Endometrial microvascular endothelial cells (primary cell): ENCODE measurements around the gene GPR68. TPM values are rescaled to one million over a fixed set of nuclear protein-coding genes. Genes with fewer than 3 reads are reported as not detected.

Source experiments
- in situ Hi-C: cut with HindIII; loops from 2 replicates; pipeline ENCODE4 v1.10.0; 2017; ENCODE audit warnings: low sequenced_read_pairs, low pct_unique_long_range_greater_than_20kb; ENCODE audit errors: inconsistent ontology term
- total RNA-seq: library from RNA; depleted of rRNA; stranded (reverse); fragments of >200 nt; gene quantifications from one replicate; pipeline ENCODE4 v1.2.3, GENCODE V29; 2015; ENCODE audit errors: inconsistent ontology term

GPR68 gene, protein sequence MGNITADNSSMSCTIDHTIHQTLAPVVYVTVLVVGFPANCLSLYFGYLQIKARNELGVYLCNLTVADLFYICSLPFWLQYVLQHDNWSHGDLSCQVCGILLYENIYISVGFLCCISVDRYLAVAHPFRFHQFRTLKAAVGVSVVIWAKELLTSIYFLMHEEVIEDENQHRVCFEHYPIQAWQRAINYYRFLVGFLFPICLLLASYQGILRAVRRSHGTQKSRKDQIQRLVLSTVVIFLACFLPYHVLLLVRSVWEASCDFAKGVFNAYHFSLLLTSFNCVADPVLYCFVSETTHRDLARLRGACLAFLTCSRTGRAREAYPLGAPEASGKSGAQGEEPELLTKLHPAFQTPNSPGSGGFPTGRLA
- total RNA-seq, result 3.7 TPM

DNA sequence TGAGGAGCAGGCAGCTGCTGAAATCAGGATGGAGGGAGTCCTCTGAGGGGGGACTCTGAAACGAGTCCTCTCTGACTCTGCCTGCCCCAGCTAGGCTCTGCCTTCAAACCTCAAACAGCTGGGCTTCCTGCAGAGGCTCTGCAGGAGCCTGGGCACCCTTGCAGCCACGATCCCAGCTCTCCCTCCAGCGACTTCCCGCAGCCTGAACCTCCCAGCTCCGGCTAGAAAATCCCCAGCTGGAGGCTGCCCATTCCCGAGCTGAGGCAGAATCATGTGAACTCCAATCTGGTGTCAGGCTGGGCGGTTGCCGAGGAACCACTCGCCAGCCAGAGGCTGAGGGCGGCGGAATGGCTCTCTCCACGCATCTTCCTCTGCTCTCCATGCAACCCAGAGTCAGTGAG, at the start of gene GPR68:
Gene GPR68, minus strand, starts transcription at position 204 of the 401 bp plus-strand sequence. CDS start 9,654 bp downstream, outside the sequence.
- in situ Hi-C loops, result no loop called here

DNA sequence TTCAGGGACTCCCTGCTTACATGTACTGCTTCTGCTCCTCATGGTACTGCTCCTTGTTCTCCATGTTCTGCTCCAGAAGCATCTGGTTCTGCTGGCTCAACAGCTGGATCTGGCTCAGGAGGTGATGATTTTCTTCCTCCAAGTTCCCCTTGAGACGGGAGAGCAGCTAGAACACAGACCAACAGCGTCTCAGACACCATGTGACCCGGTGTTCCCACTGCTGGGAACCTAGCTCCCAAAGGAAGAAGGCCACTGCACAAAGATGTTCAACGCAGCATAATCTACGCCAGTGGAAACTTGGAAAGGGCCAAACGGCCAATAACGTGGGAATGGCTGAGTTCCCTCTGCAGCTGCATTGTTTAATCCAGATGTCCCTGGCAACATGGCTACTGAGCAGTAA, 49.6 kb upstream of the GPR68 start:
- in situ Hi-C loops, result loop anchor here (25.0 kb wide), 4 partner anchors 118 to 382 kb away; partner anchors contain the start of genes CCDC88C and RPS6KA5

- in situ Hi-C loops, result loop anchor here (25.0 kb wide), 4 partner anchors 119 to 381 kb away; partner anchors contain the start of genes CCDC88C and RPS6KA5
Observed at GRCh38 chr14:91293281-91293680, 48.8 kb upstream of the GPR68 start.

DNA sequence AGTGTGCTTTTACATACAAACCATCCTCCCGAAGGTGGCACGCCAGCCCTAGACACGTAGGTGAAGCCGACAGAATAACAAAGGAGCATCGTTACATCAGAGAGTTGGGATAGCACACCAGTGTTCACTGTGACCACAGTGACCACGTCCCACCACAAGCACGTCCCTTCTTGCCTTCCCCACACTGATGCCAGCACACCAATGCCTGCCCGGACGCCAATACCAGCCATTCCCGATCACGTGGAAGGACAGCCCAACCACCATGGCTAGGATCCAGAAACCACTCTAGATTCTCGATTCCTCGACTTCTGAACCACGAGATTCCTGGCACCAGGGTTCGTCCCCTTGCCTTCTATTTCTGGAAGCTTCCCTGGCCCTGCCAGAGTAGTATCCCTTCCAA, 48.0 kb upstream of the GPR68 start:
- in situ Hi-C loops, result loop anchor here (25.0 kb wide), 4 partner anchors 120 to 380 kb away; partner anchors contain the start of genes CCDC88C and RPS6KA5

- in situ Hi-C loops, result loop anchor here (25.0 kb wide), 4 partner anchors 120 to 380 kb away; partner anchors contain the start of genes CCDC88C and RPS6KA5
Observed at GRCh38 chr14:91291786-91292405, 47.4 kb upstream of the GPR68 start.

DNA sequence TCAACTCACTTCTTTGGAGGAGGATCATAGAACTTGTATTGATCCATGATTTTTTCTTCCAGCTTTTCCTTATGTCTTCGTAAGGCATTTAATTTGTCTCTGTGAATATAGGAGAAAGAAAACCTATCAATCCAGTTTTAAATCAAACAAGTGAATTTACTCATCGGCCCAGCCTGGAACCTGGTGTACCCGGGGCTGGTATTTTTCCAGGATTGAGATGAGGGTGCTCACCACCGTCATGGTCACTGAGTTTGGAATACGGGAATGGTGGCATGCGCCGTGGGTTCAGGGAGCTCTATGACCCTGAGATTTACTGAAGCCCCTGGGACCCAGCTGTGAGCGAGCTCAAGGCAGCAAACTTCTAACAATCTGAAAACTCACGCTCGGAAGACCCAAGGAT, 46.5 kb upstream of the GPR68 start:
- in situ Hi-C loops, result loop anchor here (25.0 kb wide), 4 partner anchors 121 to 379 kb away; partner anchors contain the start of genes CCDC88C and RPS6KA5

- in situ Hi-C loops, result loop anchor here (25.0 kb wide), 4 partner anchors 123 to 377 kb away; partner anchors contain the start of genes CCDC88C and RPS6KA5
Observed at GRCh38 chr14:91289464-91289863, 45.0 kb upstream of the GPR68 start.

DNA sequence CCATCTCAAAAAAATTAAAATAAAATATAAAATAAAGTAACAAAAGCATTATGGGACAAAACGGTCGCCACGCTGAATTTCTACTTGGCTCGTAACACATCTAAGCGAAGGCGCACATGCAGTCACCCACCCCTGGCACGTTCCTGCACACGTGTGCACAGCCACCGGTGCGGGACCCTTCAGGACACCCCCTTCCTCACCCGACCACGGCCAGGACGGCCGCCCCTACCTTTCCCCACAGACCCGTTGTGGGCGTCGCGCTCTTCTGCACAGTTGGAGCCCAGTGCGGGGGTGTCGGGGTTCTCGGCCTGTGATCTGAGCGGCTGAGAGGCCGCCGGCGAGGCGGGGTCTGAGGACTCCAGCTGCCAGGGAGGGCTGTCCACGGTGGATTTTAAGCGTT, 44.4 kb upstream of the GPR68 start:
- in situ Hi-C loops, result loop anchor here (25.0 kb wide), 4 partner anchors 123 to 377 kb away; partner anchors contain the start of genes CCDC88C and RPS6KA5

- in situ Hi-C loops, result loop anchor here (25.0 kb wide), 4 partner anchors 124 to 374 kb away; partner anchors contain the start of genes CCDC88C and RPS6KA5
Observed at GRCh38 chr14:91286530-91286937, 42.0 kb upstream of the GPR68 start.

DNA sequence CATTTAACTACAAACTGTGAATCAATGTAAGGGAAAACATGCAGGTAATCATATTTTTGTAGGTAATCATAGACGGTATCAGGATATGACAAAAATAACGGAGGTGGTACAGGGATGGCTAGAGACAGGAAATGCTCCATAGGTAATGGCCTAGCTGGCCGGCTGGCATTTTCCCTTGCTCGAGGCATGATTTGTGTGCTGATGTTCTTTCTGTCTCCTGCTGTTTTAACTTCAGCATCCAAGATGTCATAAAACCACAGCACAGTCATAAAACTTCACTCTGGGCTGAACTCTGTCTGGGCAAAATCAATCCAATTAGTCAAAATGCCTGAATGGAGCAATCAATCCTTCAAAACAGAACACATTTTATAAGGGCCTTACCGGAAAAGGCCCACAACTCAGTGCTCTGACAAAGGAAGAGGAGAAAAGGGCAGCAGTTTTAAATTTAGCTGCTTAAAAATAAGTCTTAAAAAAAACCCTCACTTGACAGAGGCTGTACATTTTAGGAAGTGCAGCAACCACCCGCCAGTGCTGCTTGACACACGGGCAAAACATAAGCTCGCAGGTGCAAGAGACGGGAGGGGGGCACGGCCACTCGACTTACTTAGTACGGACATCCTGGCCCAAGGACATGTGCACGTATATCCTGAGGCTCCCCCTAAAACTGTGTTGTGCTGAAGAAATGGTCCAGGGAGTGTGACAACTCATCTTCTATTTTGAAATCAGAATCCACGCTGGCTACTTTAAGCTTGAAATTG, 40.5 kb upstream of the GPR68 start:
- in situ Hi-C loops, result loop anchor here (25.0 kb wide), 4 partner anchors 123 to 373 kb away; partner anchors contain the start of genes CCDC88C and RPS6KA5

GRCh38 chr14:91284146-91284790, 39.8 kb upstream of the GPR68 start:
- in situ Hi-C loops, result loop anchor here (25.0 kb wide), 4 partner anchors 122 to 372 kb away; partner anchors contain the start of genes CCDC88C and RPS6KA5

DNA sequence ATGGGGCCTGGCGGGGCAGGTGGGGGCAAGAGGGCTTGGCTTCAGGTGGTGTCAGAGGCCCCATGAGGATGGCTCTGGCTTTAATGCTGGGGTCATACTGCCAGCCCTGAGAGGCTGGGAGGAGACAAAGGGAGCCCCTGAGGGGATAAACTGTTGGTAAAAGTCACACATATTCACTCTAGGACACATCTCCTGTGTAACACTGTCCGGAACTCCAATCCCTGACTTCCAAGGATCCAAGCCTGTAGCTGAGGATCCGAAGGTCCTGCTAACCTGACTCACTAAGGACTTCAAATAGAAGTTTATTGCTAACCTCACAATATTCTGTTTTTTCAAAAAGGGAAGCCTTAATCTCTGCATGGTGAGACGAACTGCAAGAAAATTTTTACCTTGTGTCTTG, 39.2 kb upstream of the GPR68 start:
- in situ Hi-C loops, result loop anchor here (25.0 kb wide), 4 partner anchors 121 to 371 kb away; partner anchors contain the start of genes CCDC88C and RPS6KA5

- in situ Hi-C loops, result loop anchor here (25.0 kb wide), 4 partner anchors 121 to 371 kb away; partner anchors contain the start of genes CCDC88C and RPS6KA5
Observed at GRCh38 chr14:91282954-91283645, 38.6 kb upstream of the GPR68 start.

DNA sequence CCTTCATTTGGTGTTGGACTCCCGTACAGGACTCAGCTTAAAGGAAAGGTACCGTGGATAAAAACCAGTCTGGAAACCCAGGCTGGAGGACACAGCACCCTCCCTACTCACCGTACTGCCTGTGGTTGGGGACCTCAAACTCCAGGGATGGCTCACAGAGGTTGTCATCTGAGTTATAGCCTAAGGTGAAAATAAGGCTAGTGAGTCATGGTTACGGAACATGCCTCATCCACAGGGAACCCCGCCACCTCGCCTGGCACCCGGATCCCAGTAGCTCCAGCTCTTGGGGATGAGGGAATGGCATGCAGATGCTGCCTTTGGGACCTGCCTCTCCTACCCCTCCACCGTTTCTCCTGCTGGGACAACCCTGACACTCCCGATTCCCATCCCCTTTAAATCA, 36.8 kb upstream of the GPR68 start:
- in situ Hi-C loops, result loop anchor here (25.0 kb wide), 4 partner anchors 119 to 369 kb away; partner anchors contain the start of genes CCDC88C and RPS6KA5

DNA sequence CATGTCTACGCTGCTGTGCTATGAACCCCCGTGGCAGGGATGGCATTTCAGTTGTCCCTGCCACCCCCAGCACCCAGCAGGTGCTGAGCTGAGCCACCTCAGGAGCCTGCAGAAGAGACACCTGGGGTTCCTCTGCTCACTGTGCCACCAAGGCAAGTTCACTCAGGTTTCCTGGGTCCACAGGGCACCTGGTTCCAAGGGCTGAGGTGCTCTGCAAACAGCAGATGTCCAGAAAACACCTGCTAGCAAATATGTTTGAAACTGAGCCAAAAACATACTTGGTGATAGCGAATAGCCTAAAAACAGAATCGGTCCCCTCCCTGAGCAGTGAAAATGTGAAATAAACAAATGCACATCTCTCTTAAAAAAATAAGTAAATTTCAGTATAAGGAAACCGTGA, 35.6 kb upstream of the GPR68 start:
- in situ Hi-C loops, result loop anchor here (25.0 kb wide), 4 partner anchors 118 to 368 kb away; partner anchors contain the start of genes CCDC88C and RPS6KA5

DNA sequence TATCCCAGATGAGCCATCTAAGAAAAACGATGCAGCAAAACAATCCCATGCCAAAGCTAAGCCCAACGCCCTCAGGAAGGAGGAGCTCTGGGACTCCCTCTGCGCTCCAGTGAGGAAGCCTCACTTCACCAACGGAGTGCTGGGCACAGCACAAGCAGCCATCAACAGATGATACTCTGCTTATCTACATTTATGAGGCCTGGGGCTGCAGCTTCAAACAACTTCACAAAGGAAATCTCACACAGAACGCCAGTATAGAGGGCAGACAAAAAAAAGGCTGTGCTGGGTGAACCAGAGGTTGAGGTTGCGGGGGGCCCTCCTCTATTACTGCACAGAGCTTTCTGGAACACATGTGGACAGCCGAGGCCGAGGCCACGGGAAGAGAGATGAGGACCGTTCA, 34.9 kb upstream of the GPR68 start:
- in situ Hi-C loops, result loop anchor here (25.0 kb wide), 4 partner anchors 117 to 367 kb away; partner anchors contain the start of genes CCDC88C and RPS6KA5

DNA sequence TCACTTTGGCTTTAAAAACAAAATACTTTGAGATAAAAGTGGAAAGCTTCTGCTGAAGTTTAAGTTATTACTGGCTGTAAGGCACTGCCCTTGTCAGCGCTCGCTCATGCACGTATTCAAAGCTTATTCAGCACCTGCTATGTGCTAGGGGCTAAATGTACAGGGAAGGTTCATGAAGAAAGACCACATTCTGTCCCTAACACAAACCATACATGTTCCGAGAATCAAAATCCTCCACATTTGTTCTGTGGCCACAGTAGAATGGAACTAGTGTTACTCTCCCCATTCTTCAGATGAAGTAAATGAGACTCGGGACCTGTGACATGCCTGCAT, 33.8 kb upstream of the GPR68 start:
- in situ Hi-C loops, result loop anchor here (25.0 kb wide), 4 partner anchors 116 to 366 kb away; partner anchors contain the start of genes CCDC88C and RPS6KA5
